Suprapubic skin (tissue), 4 donors: ENCODE data around the gene XPC. TPM values are rescaled to one million over a fixed set of nuclear protein-coding genes. Genes with fewer than 3 reads are reported as not detected.

ENCODE experiments used
- DNase-seq, 2 donors: peaks; one replicate each; pipeline ENCODE4 v3.0.0-alpha.2; 2019; ENCODE audit warnings: low spot score in 2 of 2
- H3K27ac ChIP-seq: fragments of 200-600 bp; sonication (generic); one replicate; pipeline ENCODE4 v1.5.1; 2019
- H3K27me3 ChIP-seq: fragments of 200-600 bp; sonication (generic); one replicate; pipeline ENCODE4 v1.5.1; 2019
- H3K36me3 ChIP-seq: fragments of 200-600 bp; sonication (generic); one replicate; pipeline ENCODE4 v1.5.1; 2019
- H3K4me1 ChIP-seq: fragments of 200-600 bp; sonication (generic); one replicate; pipeline ENCODE4 v1.5.1; 2019
- H3K4me3 ChIP-seq: fragments of 200-600 bp; sonication (generic); one replicate; pipeline ENCODE4 v1.5.1; 2019; ENCODE audit warnings: mild to moderate bottlenecking
- H3K9me3 ChIP-seq: fragments of 200-600 bp; sonication (generic); one replicate; pipeline ENCODE4 v1.5.1; 2019
- EP300 ChIP-seq: sonication (generic); formaldehyde crosslinking; IDR thresholded peaks from one replicate; pipeline ENCODE4 v1.6.1; 2017; ENCODE audit warnings: antibody characterized with exemption
- POLR2A ChIP-seq, 2 donors: fragments of 450-650 bp; IDR thresholded peaks; one replicate each; pipeline ENCODE4 v1.6.1; 2017; ENCODE audit warnings: antibody characterized with exemption in 2 of 2, mild to moderate bottlenecking in 2 of 2, moderate library complexity in 2 of 2
- POLR2AphosphoS5 ChIP-seq, 3 donors: sonication (generic); formaldehyde crosslinking; IDR thresholded peaks; one replicate each; pipeline ENCODE4 v1.6.1; 2017; ENCODE audit warnings: antibody characterized with exemption in 3 of 3
- WGBS: methylation state at CpG from one replicate; pipeline ENCODE4 v1.1.5; 2018; 5-methylcytosine and 5-hydroxymethylcytosine counted together
- total RNA-seq, 4 donors: library from RNA; depleted of rRNA; stranded (reverse); fragments of >200 nt; gene quantifications; one replicate each; pipeline ENCODE4 v1.1.0, GENCODE V29; 2016
- TF ChIP-seq, protein P1 (sequence below), 2 donors: fragments of 200-600 bp in 1 of 2; fragments of 450-650 bp in 1 of 2; sonication (generic) in 1 of 2; IDR thresholded peaks; one replicate each; pipeline ENCODE4 v1.5.1; 2016 to 2019; ENCODE audit warnings: antibody characterized with exemption in 2 of 2, mild to moderate bottlenecking in 1 of 2, moderate library complexity in 1 of 2

The XPC gene
- total RNA-seq, 4 donors from 2014 or later, result 49.7 to 176 (median 66.4) TPM

DNA sequence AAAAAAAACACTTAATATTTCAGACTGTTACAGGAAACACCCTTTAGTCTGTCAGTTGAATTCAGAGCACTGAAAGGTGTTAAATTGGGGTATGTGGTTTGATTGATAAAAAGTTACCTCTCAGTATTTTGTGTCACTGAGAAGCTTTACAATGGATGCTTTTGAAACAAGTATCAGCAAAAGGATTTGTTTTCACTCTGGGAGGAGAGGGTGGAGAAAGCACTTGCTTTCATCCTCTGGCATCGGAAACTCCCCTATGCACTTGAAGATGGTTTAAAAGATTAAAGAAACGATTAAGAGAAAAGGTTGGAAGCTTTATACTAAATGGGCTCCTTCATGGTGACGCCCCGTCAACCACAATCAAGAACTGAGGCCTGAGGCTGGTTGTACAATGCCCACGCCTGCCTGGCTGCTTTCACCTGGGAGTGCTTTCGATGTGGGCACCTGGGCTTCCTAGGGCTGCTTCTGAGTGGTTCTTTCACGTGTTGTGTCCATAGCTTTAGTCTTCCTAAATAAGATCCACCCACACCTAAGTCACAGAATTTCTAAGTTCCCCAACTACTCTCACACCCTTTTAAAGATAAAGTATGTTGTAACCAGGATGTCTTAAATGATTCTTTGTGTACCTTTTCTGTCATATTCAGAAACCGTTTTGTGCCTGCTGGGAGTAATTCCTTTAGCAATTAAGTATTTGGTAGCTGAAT lies 35.7 kb downstream of the XPC start:
- no peak for DNase-seq
- peaks cover 62% of the 10 kb centered on the region for H3K36me3 ChIP-seq
- no peak overlapping the region for H3K4me3 ChIP-seq
- 46% methylated on average over 8 of the region's 8 CpGs for WGBS
- TF ChIP-seq, protein P1, sequence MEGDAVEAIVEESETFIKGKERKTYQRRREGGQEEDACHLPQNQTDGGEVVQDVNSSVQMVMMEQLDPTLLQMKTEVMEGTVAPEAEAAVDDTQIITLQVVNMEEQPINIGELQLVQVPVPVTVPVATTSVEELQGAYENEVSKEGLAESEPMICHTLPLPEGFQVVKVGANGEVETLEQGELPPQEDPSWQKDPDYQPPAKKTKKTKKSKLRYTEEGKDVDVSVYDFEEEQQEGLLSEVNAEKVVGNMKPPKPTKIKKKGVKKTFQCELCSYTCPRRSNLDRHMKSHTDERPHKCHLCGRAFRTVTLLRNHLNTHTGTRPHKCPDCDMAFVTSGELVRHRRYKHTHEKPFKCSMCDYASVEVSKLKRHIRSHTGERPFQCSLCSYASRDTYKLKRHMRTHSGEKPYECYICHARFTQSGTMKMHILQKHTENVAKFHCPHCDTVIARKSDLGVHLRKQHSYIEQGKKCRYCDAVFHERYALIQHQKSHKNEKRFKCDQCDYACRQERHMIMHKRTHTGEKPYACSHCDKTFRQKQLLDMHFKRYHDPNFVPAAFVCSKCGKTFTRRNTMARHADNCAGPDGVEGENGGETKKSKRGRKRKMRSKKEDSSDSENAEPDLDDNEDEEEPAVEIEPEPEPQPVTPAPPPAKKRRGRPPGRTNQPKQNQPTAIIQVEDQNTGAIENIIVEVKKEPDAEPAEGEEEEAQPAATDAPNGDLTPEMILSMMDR (IDR thresholded peaks at IDR 0.05), result no peak
- TF ChIP-seq EP300, result no peak
- no peak for TF ChIP-seq POLR2A (IDR thresholded peaks at IDR 0.05)
- TF ChIP-seq POLR2AphosphoS5 (IDR thresholded peaks at IDR 0.05), result no peak
- no peaks in the 10 kb centered on the region for H3K27me3 ChIP-seq
- H3K9me3 ChIP-seq, result no peaks in the 10 kb centered on the region
- H3K27ac ChIP-seq, result peak overlapping the region; percentile 94
- H3K4me1 ChIP-seq, result peaks cover 51% of the 10 kb centered on the region

GRCh38 chr3:14141602-14142341 lies 36.6 kb downstream of the XPC start:
- Histone ChIP-seq H3K36me3 (peaks cover 61% of the 10 kb centered on the region), H3K9me3 (no peaks in the 10 kb centered on the region), H3K27me3 (no peaks in the 10 kb centered on the region), H3K4me3 (no peak overlapping the region), H3K27ac (peak overlapping the region; percentile 94), H3K4me1 (peaks cover 59% of the 10 kb centered on the region)
- WGBS, result 88% methylated on average over 12 of the region's 19 CpGs
- DNase-seq, result no peak
- TF ChIP-seq, protein P1 (IDR thresholded peaks at IDR 0.05), result no peak
- TF ChIP-seq POLR2AphosphoS5 (IDR thresholded peaks at IDR 0.05) (no peak), POLR2A (IDR thresholded peaks at IDR 0.05) (no peak), EP300 (no peak)

GRCh38 chr3:14141144-14141543 lies 37.3 kb downstream of the XPC start:
- no peak overlapping the region for H3K27ac ChIP-seq
- TF ChIP-seq, protein P1 (IDR thresholded peaks at IDR 0.05), result no peak
- TF ChIP-seq POLR2AphosphoS5 (IDR thresholded peaks at IDR 0.05) (no peak), POLR2A (IDR thresholded peaks at IDR 0.05) (no peak), EP300 (no peak)
- H3K4me1 ChIP-seq, result peaks cover 62% of the 10 kb centered on the region
- no peaks in the 10 kb centered on the region for H3K27me3 ChIP-seq
- no peak overlapping the region for H3K4me3 ChIP-seq
- WGBS, result 46% methylated on average over 2 of the region's 2 CpGs
- peaks cover 61% of the 10 kb centered on the region for H3K36me3 ChIP-seq
- H3K9me3 ChIP-seq, result no peaks in the 10 kb centered on the region
- no peak for DNase-seq

DNA sequence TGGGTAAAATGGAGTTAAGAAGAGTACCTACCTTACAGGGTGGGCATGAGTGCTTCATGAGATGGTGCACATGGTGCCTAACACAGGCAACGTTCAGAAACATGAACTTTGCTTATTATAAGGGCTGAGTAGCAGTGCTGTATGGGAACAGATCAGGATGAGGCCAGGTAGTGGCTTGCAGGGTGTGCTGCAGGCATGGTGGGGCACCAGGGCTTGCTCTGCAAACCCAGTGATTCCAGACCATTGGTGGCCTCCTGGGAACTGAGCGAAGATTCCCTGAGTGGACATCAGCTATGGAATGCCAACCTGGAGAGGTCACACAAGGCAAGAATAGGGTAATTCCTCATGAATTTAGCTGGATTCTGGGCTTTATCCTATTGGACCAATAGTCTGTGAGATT lies 37.7 kb downstream of the XPC start:
- 50% methylated on average over 1 of the region's 2 CpGs for WGBS
- H3K4me1 ChIP-seq, result peaks cover 59% of the 10 kb centered on the region
- H3K36me3 ChIP-seq, result peaks cover 61% of the 10 kb centered on the region
- TF ChIP-seq, protein P1 (IDR thresholded peaks at IDR 0.05), result no peak
- no peak for TF ChIP-seq EP300
- no peak for TF ChIP-seq POLR2AphosphoS5 (IDR thresholded peaks at IDR 0.05)
- TF ChIP-seq POLR2A (IDR thresholded peaks at IDR 0.05), result no peak
- H3K27me3 ChIP-seq, result no peaks in the 10 kb centered on the region
- no peak overlapping the region for H3K4me3 ChIP-seq
- DNase-seq, result no peak
- H3K9me3 ChIP-seq, result no peaks in the 10 kb centered on the region
- peak overlapping the region; percentile 43 for H3K27ac ChIP-seq

- WGBS, result 63% methylated on average over 5 of the region's 5 CpGs
- Histone ChIP-seq H3K9me3 (no peaks in the 10 kb centered on the region), H3K27me3 (no peaks in the 10 kb centered on the region), H3K27ac (no peak overlapping the region), H3K4me3 (no peak overlapping the region), H3K36me3 (peaks cover 65% of the 10 kb centered on the region), H3K4me1 (peaks cover 50% of the 10 kb centered on the region)
- no peak for DNase-seq
- TF ChIP-seq, protein P1 (IDR thresholded peaks at IDR 0.05), result no peak
- no peak for TF ChIP-seq POLR2A (IDR thresholded peaks at IDR 0.05)
- TF ChIP-seq EP300, result no peak
- no peak for TF ChIP-seq POLR2AphosphoS5 (IDR thresholded peaks at IDR 0.05)
Observed at GRCh38 chr3:14139771-14140170, 38.6 kb downstream of the XPC start.
